ENCODE measurements around the gene EIF2AK3. TPM values are rescaled to one million over a fixed set of nuclear protein-coding genes. Genes with fewer than 3 reads are reported as not detected.
A peak's percentile ranks its signal among the peaks of the same experiment; 100 is the strongest.

The EIF2AK3 gene
- total and polyA plus RNA-seq, 2 of the 13 experiments (the other 11 are each of a cell fraction or from before 2014, with no cell fraction given) = 10.3 to 30.6 TPM

DNA sequence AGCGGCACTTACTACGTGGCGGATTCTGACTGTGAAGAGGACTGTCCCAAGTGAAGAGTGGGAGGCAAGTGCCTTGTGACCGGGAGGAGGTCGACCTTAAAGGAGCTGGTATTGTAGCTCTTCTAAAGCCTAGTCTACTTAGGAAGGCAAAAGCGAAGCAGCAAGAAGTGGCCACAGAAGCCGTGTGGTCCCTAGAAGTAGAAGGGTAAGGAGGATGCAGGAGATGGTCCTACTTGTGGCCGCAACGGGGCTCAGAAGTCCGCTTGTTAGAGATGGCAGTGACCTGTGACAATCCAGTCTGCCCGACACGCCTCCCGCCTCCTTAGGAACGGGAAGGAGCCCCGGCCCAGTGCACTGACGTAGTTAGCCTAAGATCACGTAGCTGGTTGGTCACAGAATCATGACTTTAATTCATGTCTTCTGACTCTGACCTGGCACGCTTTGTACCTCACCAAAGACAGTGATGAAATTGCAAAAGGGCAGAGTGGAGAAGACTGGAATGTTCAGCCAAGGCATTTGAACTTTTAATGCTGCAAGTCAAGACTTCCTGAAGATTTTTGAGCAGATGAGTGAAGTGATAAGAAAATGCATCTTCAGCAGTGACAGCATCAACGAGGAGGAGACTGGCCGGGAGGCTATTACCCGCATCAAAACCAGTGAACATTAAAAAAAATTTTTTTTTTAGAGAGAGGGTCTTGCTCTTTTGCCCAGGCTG, 749 bp upstream of the EIF2AK3 start (continued):
- TF ChIP-seq ZFP90 (CRISPR knock-in tag; IDR thresholded peaks at IDR 0.05; ENCODE audit: borderline replicate concordance) (no peak; the same call in 1 of the 2 replicates), ZNF644 (CRISPR knock-in tag; IDR thresholded peaks at IDR 0.05; ENCODE audit: low read depth) (peak; percentile 44; the same call in 1 of the 2 replicates), FIP1L1 (IDR thresholded peaks at IDR 0.05; ENCODE audit: borderline replicate concordance, insufficient read depth, low read depth, low read length) (no peak), EZH2 (conservative IDR thresholded peaks at IDR 0.05; ENCODE audit: low read depth, low read length) (no peak), ZNF256 (CRISPR knock-in tag; conservative IDR thresholded peaks at IDR 0.05) (0 out of 2 replicates have a peak, but pooled peaks have one; percentile 60), ZNF460 (CRISPR knock-in tag; IDR thresholded peaks at IDR 0.05; ENCODE audit: borderline replicate concordance) (no peak), FOXC1 (CRISPR knock-in tag; IDR thresholded peaks at IDR 0.05; ENCODE audit: borderline replicate concordance) (peak; percentile 93), TP53 (CRISPR knock-in tag; conservative IDR thresholded peaks at IDR 0.05) (no peak), ZNF205 (CRISPR knock-in tag; IDR thresholded peaks at IDR 0.05) (no peak), KDM5A (IDR thresholded peaks at IDR 0.05; ENCODE audit: borderline replicate concordance, low read length) (peak; percentile 69; the same call in 1 of the 2 replicates), MATR3 (CRISPR knock-in tag; IDR thresholded peaks at IDR 0.05) (no peak)
- TF ChIP-seq, protein P1, sequence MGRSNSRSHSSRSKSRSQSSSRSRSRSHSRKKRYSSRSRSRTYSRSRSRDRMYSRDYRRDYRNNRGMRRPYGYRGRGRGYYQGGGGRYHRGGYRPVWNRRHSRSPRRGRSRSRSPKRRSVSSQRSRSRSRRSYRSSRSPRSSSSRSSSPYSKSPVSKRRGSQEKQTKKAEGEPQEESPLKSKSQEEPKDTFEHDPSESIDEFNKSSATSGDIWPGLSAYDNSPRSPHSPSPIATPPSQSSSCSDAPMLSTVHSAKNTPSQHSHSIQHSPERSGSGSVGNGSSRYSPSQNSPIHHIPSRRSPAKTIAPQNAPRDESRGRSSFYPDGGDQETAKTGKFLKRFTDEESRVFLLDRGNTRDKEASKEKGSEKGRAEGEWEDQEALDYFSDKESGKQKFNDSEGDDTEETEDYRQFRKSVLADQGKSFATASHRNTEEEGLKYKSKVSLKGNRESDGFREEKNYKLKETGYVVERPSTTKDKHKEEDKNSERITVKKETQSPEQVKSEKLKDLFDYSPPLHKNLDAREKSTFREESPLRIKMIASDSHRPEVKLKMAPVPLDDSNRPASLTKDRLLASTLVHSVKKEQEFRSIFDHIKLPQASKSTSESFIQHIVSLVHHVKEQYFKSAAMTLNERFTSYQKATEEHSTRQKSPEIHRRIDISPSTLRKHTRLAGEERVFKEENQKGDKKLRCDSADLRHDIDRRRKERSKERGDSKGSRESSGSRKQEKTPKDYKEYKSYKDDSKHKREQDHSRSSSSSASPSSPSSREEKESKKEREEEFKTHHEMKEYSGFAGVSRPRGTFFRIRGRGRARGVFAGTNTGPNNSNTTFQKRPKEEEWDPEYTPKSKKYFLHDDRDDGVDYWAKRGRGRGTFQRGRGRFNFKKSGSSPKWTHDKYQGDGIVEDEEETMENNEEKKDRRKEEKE (IDR thresholded peaks at IDR 0.05) = no peak
- TF ChIP-seq, protein P2, sequence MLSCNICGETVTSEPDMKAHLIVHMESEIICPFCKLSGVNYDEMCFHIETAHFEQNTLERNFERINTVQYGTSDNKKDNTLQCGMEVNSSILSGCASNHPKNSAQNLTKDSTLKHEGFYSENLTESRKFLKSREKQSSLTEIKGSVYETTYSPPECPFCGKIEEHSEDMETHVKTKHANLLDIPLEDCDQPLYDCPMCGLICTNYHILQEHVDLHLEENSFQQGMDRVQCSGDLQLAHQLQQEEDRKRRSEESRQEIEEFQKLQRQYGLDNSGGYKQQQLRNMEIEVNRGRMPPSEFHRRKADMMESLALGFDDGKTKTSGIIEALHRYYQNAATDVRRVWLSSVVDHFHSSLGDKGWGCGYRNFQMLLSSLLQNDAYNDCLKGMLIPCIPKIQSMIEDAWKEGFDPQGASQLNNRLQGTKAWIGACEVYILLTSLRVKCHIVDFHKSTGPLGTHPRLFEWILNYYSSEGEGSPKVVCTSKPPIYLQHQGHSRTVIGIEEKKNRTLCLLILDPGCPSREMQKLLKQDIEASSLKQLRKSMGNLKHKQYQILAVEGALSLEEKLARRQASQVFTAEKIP (CRISPR knock-in tag; IDR thresholded peaks at IDR 0.05; ENCODE audit: borderline replicate concordance) = no peak
- TF ChIP-seq, protein P3, sequence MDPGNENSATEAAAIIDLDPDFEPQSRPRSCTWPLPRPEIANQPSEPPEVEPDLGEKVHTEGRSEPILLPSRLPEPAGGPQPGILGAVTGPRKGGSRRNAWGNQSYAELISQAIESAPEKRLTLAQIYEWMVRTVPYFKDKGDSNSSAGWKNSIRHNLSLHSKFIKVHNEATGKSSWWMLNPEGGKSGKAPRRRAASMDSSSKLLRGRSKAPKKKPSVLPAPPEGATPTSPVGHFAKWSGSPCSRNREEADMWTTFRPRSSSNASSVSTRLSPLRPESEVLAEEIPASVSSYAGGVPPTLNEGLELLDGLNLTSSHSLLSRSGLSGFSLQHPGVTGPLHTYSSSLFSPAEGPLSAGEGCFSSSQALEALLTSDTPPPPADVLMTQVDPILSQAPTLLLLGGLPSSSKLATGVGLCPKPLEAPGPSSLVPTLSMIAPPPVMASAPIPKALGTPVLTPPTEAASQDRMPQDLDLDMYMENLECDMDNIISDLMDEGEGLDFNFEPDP (CRISPR knock-in tag; conservative IDR thresholded peaks at IDR 0.05) = no peak
- TF ChIP-seq, protein P4, sequence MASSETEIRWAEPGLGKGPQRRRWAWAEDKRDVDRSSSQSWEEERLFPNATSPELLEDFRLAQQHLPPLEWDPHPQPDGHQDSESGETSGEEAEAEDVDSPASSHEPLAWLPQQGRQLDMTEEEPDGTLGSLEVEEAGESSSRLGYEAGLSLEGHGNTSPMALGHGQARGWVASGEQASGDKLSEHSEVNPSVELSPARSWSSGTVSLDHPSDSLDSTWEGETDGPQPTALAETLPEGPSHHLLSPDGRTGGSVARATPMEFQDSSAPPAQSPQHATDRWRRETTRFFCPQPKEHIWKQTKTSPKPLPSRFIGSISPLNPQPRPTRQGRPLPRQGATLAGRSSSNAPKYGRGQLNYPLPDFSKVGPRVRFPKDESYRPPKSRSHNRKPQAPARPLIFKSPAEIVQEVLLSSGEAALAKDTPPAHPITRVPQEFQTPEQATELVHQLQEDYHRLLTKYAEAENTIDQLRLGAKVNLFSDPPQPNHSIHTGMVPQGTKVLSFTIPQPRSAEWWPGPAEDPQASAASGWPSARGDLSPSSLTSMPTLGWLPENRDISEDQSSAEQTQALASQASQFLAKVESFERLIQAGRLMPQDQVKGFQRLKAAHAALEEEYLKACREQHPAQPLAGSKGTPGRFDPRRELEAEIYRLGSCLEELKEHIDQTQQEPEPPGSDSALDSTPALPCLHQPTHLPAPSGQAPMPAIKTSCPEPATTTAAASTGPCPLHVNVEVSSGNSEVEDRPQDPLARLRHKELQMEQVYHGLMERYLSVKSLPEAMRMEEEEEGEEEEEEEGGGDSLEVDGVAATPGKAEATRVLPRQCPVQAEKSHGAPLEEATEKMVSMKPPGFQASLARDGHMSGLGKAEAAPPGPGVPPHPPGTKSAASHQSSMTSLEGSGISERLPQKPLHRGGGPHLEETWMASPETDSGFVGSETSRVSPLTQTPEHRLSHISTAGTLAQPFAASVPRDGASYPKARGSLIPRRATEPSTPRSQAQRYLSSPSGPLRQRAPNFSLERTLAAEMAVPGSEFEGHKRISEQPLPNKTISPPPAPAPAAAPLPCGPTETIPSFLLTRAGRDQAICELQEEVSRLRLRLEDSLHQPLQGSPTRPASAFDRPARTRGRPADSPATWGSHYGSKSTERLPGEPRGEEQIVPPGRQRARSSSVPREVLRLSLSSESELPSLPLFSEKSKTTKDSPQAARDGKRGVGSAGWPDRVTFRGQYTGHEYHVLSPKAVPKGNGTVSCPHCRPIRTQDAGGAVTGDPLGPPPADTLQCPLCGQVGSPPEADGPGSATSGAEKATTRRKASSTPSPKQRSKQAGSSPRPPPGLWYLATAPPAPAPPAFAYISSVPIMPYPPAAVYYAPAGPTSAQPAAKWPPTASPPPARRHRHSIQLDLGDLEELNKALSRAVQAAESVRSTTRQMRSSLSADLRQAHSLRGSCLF (CRISPR knock-in tag; IDR thresholded peaks at IDR 0.05; ENCODE audit: borderline replicate concordance) = no peak
- TF ChIP-seq, protein P5, sequence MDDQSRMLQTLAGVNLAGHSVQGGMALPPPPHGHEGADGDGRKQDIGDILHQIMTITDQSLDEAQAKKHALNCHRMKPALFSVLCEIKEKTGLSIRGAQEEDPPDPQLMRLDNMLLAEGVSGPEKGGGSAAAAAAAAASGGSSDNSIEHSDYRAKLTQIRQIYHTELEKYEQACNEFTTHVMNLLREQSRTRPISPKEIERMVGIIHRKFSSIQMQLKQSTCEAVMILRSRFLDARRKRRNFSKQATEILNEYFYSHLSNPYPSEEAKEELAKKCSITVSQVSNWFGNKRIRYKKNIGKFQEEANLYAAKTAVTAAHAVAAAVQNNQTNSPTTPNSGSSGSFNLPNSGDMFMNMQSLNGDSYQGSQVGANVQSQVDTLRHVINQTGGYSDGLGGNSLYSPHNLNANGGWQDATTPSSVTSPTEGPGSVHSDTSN (CRISPR knock-in tag; IDR thresholded peaks at IDR 0.05; ENCODE audit: borderline replicate concordance) = no peak
